GM13976 (cell line): Measurements from ENCODE around the gene TOMM6.

Source experiments
- DNase-seq: peaks from one replicate; pipeline ENCODE4 v3.0.0; 2012; ENCODE audit warnings: low spot score
- in situ Hi-C: fragments of 300-500 bp; cut with MboI; formaldehyde crosslinking; loops from one replicate; pipeline ENCODE4 v1.12.0; 2022; ENCODE audit warnings: low sequenced_read_pairs, mixed read lengths, inconsistent platforms; ENCODE audit not compliant: unreplicated experiment
- TF ChIP-seq, protein P1 (sequence below): IDR thresholded peaks from 2 replicates; pipeline ENCODE4 v1.5.1; 2012; ENCODE audit warnings: borderline replicate concordance, mild to moderate bottlenecking; ENCODE audit not compliant: insufficient read depth; ENCODE audit errors: extremely low read depth, missing control alignments, control extremely low read depth

The TOMM6 gene

DNA sequence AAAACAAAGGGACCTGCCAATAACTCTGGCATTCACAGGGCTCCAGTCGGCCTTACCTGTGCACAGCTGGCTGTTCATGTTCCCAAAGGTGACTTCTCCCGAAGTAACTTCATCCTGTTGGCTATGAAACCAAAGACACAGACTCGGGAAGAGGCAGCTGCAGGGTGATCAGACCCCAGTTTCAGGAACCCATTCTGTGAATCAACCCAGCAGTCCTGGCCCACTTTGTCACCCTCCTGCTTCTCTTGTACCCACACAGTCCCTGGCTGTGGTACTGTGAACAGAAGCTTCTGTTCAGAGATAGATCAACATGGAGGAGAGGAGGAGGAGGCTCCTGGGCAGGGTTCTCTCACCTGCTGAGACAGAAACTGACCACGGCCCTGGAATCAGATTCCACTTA lies 31.6 kb upstream of the TOMM6 start:
- in situ Hi-C loops: loop anchor here (10.0 kb wide), 1 partner anchor 151 kb away; no protein-coding TSS in a partner anchor
- no peak for DNase-seq
- TF ChIP-seq, protein P1, sequence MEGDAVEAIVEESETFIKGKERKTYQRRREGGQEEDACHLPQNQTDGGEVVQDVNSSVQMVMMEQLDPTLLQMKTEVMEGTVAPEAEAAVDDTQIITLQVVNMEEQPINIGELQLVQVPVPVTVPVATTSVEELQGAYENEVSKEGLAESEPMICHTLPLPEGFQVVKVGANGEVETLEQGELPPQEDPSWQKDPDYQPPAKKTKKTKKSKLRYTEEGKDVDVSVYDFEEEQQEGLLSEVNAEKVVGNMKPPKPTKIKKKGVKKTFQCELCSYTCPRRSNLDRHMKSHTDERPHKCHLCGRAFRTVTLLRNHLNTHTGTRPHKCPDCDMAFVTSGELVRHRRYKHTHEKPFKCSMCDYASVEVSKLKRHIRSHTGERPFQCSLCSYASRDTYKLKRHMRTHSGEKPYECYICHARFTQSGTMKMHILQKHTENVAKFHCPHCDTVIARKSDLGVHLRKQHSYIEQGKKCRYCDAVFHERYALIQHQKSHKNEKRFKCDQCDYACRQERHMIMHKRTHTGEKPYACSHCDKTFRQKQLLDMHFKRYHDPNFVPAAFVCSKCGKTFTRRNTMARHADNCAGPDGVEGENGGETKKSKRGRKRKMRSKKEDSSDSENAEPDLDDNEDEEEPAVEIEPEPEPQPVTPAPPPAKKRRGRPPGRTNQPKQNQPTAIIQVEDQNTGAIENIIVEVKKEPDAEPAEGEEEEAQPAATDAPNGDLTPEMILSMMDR: no peak

DNA sequence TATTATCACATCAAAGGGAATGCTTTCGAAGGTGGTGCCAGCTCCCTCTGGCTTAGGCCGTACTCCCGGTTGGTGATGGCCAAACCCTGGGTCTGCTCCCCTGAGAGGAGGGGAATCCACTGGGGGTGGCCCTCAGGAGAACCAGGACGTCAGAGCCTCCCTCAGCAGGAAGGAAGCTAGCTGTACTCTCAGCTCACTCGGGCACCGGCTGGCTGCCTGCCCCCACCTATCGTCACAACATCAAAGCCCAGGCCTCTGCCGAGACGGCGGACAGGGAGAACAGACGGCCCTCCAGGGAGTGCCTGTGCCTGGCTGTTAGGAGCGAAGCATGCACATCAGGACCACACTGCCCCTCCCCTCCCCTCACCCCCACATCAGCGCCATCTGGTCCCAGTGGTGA lies 31.1 kb upstream of the TOMM6 start:
- TF ChIP-seq, protein P1: no peak
- in situ Hi-C loops: loop anchor here (10.0 kb wide), 1 partner anchor 152 kb away; no protein-coding TSS in a partner anchor
- DNase-seq: no peak

DNA sequence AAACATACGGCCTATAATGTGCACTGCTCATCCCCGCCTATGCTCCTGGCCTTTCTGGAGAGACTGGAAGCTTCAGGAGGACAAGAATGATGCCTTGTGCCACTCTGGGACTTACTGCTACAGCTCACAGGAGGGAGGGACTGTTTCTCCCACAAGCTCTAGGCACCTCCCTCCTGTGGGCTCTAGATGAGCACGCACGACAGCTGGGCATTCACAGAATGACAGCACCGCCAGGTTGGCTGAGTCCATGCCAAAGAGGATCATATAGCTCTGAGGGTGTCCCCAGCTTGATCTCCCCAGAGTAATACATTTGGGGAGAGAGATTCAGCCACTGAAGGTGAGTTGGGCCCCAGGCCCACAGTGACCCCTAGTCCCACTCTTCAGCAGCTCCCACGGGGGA lies 30.2 kb upstream of the TOMM6 start:
- TF ChIP-seq, protein P1: no peak
- in situ Hi-C loops: loop anchor here (10.0 kb wide), 1 partner anchor 152 kb away; no protein-coding TSS in a partner anchor
- DNase-seq: no peak

DNA sequence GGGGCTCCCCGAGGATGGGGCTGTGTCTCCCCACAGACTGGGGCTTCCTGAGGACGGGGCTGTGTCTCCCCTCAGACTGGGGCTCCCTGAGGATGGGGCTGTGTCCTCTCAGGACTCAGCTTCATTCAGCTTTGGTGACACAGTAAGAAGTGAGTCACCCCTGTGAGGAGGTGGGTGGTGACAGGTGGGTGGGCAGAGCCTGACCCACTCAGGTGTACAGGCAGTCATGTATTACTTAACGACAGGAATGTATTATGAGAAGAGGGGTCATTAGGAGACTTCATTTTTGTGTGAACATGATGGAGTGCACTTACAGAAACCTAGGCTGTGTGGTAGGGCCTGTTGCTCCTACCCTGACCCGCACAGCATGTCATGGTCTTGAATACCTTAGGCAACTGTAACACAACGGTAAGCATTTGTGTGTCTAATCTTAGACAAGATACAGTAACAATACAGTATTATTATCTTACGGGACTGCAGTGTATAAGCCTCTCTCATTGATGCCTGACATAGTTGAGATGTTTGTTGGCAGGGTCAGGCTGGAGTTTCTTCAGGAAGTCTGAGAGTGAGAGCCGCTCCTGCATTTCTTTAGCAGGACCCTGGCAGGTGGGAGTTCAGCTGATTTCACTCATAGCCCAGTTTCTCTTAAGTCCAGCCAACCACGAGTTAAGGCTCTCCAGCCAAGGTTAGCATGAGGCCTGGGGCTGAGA lies 29.4 kb upstream of the TOMM6 start:
- in situ Hi-C loops: loop anchor here (10.0 kb wide), 1 partner anchor 153 kb away; no protein-coding TSS in a partner anchor
- DNase-seq: no peak
- TF ChIP-seq, protein P1: no peak

DNA sequence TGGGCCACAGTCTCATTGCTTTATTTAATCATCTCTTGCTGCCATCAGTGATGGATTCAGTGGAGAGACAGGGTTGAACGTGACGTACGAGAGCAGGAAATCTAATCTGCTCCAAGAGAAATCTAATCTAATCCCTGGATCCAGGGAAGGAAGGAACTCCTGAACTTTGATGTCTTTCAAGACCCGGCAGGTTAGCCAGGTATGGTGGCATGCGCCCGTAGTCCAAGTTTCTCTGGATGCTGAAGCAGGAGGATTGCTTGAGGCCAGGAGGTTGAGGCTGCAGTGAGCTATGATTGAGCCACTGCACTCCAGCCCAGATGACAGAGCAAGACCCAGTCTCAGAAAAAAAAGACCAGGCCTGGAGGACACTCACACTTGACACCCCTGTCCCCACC lies 28.9 kb upstream of the TOMM6 start:
- no peak for DNase-seq
- in situ Hi-C loops: loop anchor here (10.0 kb wide), 1 partner anchor 154 kb away; no protein-coding TSS in a partner anchor
- TF ChIP-seq, protein P1: no peak

DNA sequence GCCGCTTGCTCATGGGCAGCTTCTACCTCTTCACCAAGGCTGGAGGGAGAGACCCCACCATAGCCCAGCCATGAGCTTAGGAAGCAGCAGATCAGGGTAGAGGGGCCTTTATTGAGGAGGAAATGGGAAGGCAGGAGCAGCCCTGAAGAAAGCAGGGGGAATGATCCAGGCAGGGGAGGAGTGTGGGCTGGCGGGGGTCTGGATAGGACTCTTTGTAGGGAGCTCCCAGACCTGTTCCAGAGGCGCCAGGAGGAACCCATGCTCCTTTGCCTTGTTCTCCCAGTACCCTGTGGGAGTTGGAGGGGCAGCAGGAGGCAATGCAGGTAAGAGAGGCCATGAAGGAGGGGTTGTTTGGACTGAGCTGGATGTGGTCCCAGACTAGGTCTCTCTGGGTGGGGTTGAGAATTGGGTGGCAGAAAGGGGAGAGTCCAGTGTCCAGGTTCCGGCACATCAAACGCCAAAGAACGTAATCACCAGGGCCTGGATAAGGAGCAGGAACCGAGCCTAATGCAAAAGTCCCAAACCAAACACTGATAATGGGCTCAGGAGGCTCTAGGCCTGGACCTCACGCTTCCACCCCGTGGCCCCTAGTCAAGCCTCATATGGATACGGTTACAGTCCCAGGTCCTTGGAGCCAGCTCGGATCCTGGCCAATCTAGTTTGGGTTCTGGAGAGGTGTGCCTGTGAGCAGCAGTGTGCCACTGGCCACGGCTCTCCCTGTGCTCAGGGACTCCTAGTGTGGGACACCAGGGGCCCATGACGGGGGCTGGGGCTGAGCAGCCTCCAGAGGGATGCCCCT lies 28.2 kb upstream of the TOMM6 start:
- in situ Hi-C loops: loop anchor here (10.0 kb wide), 1 partner anchor 155 kb away; no protein-coding TSS in a partner anchor
- TF ChIP-seq, protein P1: no peak
- no peak for DNase-seq
